C4-2B (cell line): ENCODE measurements around the gene SLC39A9.

Source experiments
- CTCF ChIP-seq: fragments of 450-650 bp; conservative IDR thresholded peaks from 2 replicates; pipeline ENCODE4 v1.5.1; 2017; ENCODE audit warnings: mild to moderate bottlenecking
- ZFX ChIP-seq: fragments of 450-650 bp; IDR thresholded peaks from 2 replicates; pipeline ENCODE4 v1.6.1; 2017

- TF ChIP-seq CTCF (no peak), ZFX (no peak)
Measured at GRCh38 chr14:69449216-69449615, 50.7 kb downstream of the SLC39A9 start.
